HL-60/S4 treated with retinoic acid at 250 ng/mL for 4 days and 3 days (cell line): ENCODE measurements around the gene RMND1.
"Not testable (repeated sequence)": the region's sequence is repeated elsewhere in the genome, so short reads cannot be mapped to it uniquely, and the experiment has no call there.

ENCODE experiments used
- in situ Hi-C: fragments of 300-500 bp; cut with MboI; formaldehyde crosslinking; loops from 2 replicates; pipeline ENCODE4 v1.7.0; 2022; ENCODE audit warnings: low sequenced_read_pairs

RMND1 gene

DNA sequence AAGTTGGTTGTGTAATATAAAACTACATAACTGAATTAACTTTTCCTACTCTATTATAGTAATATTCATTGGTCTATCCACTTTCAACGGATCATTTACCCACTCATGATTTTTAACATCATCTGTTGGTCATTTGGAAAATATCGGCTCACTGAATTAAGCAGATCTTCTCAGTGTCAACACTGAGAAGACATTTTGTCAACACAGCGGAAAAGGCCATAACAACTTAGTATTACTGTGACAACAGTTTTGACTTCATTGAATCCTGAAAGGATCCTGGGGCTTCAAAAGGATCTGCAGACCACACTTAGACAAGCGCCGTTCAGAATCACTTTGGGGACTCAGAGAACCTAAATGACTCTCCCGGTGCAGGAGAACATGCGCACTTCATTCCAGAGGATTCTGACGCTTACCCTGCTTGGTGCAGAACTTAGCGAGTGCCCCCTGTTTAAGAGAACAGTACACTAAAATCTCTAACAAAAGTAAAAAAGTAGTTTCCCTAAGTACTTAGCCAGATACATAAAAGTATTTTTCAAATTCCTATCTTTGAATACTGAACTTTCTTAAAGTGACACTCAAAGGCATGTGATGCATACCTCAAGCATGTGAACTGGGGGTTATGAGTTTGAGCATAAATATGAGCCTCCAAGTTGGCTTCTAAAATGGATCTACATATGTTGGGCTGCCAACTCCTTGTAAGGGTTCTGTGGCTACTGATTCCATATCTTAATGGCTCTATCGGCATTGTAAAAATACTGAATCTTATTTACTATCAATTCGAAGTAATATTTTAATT, 64.6 kb downstream of the RMND1 start:
- in situ Hi-C loops = no loop called here

GRCh38 chr6:151385177-151385576, 66.7 kb downstream of the RMND1 start:
- in situ Hi-C loops = no loop called here

- in situ Hi-C loops = no loop called here
Measured at GRCh38 chr6:151384151-151384550, 67.8 kb downstream of the RMND1 start.

DNA sequence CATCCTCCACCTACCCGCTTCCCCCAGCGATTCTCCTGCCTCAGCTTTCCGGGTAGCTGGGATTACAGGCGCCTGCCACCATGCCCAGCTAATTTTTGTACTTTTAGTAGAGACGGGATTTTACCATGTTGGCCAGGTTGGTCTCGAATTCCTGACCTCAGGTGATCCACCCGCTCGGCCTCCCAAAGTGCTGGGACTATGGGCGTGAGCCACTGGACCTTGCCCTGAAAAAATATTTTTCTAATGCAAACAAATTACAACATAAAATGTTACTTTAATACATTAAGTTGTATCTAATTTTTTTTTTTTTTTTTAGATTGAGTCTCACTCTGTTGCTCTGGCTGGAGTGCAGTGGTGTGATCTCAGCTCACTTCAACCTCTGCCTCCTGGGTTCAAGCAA, 69.3 kb downstream of the RMND1 start:
- in situ Hi-C loops = not testable (repeated sequence)

DNA sequence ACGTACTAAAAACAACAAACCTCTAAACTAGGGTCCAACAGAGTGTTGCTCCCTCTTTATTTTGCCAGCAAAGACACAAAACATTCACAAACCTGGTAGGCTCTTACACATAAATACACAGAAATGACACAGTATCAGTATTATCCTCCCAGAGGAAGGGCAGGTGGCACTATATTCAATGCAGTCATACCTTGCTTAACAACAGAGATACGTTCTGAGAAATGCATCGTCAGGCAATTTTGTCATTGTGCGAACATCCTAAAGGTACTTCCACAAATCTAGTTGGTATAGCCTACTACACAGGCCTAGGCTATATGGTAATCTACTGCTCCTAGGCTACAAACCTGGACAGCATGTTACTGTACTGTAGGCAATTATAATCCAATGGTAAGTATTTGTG, 70.2 kb downstream of the RMND1 start:
- in situ Hi-C loops = no loop called here

- in situ Hi-C loops = no loop called here
Measured at GRCh38 chr6:151380848-151381205, 71.1 kb downstream of the RMND1 start.

DNA sequence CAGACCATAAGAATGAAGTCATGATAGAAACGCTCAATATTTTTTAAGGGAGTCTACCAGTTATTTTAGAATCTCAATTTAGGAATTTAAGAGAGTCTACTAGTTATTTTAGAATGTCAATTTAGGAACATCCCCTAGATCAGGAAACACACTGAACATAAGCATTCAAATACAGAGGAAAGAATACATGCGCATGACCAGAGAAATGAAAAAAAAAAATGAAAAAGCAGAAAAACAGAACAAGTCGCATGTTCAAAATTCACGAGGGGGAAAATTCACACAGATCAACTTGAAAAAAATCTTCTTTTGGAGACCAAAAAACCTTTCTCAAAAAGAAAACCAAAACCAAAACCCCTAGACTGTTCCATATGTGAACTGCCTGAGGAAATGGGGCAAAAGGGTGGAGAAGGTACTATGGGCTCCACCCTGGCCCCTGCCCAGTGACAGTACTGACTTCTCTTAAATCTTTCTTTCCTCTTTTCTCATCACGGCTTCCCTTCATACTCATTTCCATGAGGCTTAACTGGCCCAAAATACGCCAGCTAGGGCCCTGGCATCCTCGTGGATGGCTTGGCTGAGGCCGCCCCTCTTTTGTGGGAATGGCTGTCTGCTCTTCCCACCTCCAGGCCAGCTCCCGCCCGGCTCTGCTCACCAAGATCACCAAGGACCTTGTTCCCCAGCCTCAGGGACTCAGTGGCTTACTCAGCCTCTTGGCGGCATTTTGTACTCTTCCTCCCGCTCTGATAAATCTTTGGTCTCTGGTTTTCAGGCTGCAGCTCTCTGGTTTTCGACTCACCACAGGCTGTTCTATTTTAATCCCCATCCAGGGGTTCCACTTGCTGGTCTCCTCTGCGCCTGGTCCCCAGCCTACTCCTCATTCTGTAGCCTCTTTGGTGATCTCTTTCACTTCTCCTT, 71.7 kb downstream of the RMND1 start:
- in situ Hi-C loops = no loop called here

DNA sequence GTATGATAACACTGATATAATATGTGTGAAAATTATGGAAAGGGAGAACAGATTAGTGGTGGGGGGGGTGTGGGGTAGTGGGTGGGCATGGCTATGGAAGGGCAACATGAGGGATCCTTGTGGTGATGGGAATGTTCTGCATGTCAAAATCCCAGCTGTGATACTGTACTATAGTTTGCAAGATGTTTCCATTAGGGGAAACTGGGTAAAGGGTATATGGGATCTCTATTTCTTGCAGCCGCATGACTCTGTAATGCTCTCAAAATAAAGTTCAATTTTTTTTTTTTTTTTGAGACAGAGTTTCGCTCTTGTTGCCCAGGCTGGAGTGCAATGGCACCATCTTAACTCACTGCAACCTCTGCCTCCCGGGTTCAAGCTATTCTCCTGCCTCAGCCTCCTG, 74.8 kb downstream of the RMND1 start:
- in situ Hi-C loops = no loop called here

GRCh38 chr6:151376440-151376839, 75.5 kb downstream of the RMND1 start:
- in situ Hi-C loops = no loop called here

DNA sequence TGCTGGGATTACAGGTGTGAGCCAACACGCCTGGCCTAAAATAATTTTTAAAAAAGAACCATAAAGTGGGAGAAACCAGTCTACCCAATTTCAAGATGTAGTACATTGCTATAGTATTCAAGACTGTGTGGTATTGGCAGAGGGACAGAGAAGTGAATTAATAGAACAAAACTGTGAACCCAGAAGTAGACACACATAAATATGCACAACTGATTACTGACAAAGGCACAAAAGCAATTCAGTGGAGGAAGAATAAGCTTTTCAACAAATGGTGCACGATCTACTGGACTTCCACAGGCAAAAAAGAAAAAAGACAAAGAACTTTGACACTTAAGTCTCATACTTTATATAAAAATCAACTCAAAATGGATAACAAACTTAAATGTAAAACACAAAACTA, 76.1 kb downstream of the RMND1 start:
- in situ Hi-C loops = no loop called here

DNA sequence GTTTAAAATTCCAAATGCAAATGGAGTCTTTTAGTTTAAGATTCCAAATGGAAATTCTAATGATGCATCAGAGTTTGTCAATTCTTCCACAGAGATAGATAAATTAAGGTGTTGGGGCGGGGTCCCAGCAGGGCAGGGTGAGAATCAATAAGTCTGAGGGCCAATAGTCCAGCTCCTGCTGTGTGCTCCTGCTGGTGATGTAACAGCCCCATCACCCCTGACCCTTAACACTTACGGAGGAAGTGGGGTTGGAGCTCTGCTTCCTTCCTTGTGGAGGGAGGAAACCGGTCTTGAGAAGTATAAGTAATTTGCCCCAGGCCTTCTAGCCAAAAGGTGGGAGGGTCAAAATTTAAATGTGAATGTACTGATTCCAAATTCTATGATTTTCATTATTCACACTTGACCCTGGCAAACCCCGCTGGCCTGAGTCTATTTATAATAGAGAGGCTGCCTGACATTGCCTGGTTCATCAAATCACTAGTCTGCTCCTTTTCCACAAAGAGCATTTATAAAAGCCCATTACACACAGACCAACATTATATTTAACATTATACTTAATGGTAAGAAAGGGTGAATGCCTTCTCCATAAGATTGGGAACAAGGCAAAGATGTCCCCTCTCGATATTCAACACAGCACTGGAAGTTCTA, 77.8 kb downstream of the RMND1 start:
- in situ Hi-C loops = no loop called here

DNA sequence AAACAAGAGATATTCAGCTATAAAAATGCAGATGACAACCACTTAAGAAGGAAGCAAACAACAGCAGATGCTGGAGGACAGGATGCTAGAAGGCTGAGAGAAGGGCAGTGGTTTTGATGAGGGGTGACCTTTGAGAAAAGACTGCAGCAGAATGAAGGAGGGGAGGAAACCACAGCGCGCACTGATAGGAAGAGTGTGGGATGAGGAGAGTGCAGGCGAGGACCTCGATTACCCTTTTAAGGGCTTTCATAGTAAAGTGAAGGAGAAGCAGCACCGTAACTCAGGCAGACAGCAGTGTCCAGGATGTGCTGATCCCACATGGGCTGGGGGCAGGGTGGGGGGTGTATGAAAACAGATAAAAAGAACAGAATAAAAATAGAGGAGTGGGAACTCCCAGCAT, 79.8 kb downstream of the RMND1 start:
- in situ Hi-C loops = no loop called here

DNA sequence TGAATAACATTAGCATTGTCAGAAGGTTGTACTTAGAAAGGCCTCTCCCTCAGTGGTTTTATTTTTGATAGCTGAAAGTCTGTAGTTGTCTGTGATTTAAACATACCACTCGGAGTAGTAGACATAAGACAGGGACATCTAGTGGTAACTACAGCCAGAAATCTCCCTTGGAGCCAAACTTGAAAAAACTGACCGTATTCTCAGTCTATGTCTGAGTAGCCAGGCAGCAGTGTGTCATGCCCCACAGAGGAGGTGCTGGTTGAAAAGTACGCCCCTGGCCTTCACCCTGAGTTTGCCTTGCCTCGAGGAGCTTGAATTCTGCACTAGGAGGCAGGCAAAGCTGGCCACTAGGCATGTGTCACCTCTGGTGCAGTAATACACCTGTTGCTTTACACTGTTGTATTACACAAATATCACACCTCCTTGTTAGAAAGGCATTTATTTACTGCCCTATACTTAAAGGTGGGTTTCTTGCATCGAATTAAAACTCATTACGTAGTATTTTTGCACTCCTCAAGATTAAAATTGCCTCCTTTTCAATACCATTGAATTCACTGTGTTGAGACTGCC, 81.3 kb downstream of the RMND1 start:
- in situ Hi-C loops = no loop called here

DNA sequence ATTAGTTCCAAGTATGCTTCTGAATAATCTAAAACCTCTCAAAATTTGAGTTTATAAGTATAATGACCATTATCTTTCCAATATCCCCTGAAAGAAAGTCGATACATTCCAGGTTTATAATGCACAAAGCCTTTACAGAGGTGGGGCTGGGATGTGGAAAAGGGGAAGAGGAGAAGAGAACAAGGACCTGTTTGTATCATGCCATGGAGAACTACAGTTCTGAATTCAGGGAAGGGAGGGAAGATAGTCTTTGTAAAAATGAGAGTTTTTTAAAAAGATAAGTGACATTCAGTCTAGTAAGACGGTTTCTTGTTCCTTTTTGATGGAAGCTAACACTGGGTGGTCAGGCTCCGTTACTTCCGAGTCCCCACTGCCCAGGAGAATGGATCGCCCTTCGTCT, 86.7 kb downstream of the RMND1 start:
- in situ Hi-C loops = no loop called here

GRCh38 chr6:151359486-151359885, 92.4 kb downstream of the RMND1 start:
- in situ Hi-C loops = no loop called here

DNA sequence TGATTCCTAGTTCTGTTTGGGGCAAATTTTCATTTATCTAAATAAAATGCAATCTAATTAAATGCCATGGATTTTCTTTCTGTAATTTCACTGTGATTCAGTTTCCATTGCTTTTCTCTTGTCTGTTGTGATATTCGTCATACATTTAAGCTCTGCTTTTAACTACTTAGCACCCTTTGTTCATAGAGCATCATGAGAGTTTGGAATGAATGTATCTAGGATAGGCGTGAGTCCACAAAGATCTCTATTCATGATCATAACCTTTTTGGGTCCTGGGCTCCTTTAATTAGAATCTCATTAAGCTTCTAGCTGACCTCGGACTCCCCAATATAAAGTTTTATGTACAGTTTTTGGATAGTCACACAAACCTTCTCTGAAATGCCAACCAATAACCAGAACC, 93.5 kb downstream of the RMND1 start:
- in situ Hi-C loops = no loop called here

DNA sequence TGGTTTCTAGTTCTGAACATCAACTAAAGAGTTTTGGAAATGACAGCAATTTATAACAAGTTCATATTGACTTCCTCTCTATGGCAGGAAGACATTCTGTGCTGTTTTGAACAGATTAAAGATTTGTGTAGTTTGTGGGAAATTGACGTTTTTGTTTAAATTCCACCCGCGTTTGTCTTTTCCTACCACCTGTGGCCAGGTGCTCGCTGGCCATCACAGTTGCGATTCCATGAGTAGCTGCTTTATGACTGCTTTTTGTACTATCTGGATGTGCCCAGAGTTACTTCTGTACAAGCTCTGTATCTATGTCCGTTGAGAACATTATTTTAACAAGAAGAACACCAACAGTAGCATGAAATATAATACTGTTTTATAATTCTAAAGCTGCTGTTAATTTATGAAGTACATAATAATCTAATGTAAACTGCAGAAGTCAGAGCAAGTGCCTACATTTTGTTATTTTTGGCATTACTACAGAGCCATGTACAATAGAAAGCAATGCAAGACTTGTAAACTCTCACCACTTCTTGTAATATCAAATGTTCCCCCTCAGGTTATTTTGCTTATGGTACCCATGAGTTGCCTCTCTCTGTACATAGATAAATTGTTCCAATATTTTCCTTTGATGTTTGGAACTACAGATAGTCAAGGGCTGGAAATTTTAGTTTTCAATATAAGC, 94.0 kb downstream of the RMND1 start:
- in situ Hi-C loops = no loop called here

DNA sequence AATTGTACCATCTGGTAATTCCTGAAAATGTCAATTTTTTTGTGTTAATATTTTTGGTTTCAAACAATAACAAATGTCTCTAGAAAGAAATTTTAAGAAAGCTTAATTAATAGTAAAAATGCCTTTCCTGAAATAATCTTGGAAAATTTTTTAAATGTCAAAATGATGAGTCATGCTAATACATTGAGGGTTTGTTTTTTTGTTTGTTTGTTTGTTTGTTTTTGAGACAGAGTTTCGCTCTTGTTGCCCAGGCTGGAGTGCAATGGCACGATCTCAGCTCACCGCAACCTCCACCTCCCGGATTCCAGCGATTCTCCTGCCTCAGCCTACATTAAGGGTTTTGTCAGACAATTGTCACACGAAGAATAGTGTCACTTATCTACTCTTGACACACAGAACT, 94.9 kb downstream of the RMND1 start:
- in situ Hi-C loops = not testable (repeated sequence)
